Gastrocnemius medialis (tissue), 4 donors: ENCODE data around the gene DENND1A. TPM values are rescaled to one million over a fixed set of nuclear protein-coding genes. Genes with fewer than 3 reads are reported as not detected.

Experiments
- ATAC-seq, 2 donors: fragments of 150-250 bp; one replicate each; pipeline ENCODE4 v1.9.1; 2016
- DNase-seq, 2 donors: peaks; one replicate each; pipeline ENCODE4 v3.0.0-alpha.2; 2019
- H3K27ac ChIP-seq, 4 donors: fragments of 200-600 bp; sonication (generic); 1 replicate in 1 of 4; 2 replicates in 3 of 4; pipeline ENCODE4 v1.5.1; 2016 to 2018; ENCODE audit warnings: mild to moderate bottlenecking in 2 of 4, moderate library complexity in 1 of 4
- H3K27me3 ChIP-seq, 3 donors: fragments of 200-600 bp; sonication (generic) in 2 of 3; 1 replicate in 1 of 3; 2 replicates in 2 of 3; pipeline versions ENCODE4 v1.5.1 to v1.6.0; 2016 to 2019; ENCODE audit warnings: mild to moderate bottlenecking in 1 of 3, moderate library complexity in 1 of 3
- H3K36me3 ChIP-seq, 2 donors: fragments of 200-600 bp; sonication (generic) in 1 of 2; one replicate each; pipeline ENCODE4 v1.5.1; 2017 to 2018
- H3K4me1 ChIP-seq, 2 donors: fragments of 200-600 bp; sonication (generic) in 1 of 2; one replicate each; pipeline ENCODE4 v1.5.1; 2016 to 2017; ENCODE audit warnings: mild to moderate bottlenecking in 2 of 2
- H3K4me3 ChIP-seq, 4 donors: fragments of 200-600 bp; sonication (generic) in 3 of 4; 1 replicate in 1 of 4; 2 replicates in 3 of 4; pipeline ENCODE4 v1.5.1; 2016 to 2019; ENCODE audit warnings: mild to moderate bottlenecking in 2 of 4
- H3K9me3 ChIP-seq, 3 donors: fragments of 200-600 bp; sonication (generic) in 2 of 3; 1 replicate in 1 of 3; 2 replicates in 2 of 3; pipeline ENCODE4 v1.5.1; 2016 to 2019
- POLR2A ChIP-seq, 2 donors: fragments of 450-650 bp; IDR thresholded peaks; one replicate each; pipeline ENCODE4 v1.6.1; 2017; ENCODE audit warnings: antibody characterized with exemption in 2 of 2, mild to moderate bottlenecking in 2 of 2, moderate library complexity in 2 of 2
- in situ Hi-C, 4 donors: fragments of 200-750 bp; cut with MboI; loops; one replicate each; pipeline versions ENCODE4 v1.15.0 to v1.8.0; 2017; ENCODE audit warnings: low sequenced_read_pairs in 4 of 4
- intact Hi-C: fragments of 100-400 bp; cut with DNase I; formaldehyde crosslinking; loops from one replicate; pipeline ENCODE4 v1.15.1; 2023; ENCODE audit warnings: low total_unique reads
- total RNA-seq, 4 donors: library from RNA; depleted of rRNA; stranded (reverse); fragments of >200 nt; gene quantifications; one replicate each; pipeline versions ENCODE4 v1.1.0 to v1.2.3, GENCODE V29; 2016
- TF ChIP-seq, protein P1 (sequence below), 5 experiments: fragments of 450-650 bp in 3 of 5; fragments of 200-600 bp in 2 of 5; sonication (generic) in 2 of 5; IDR thresholded peaks in 4 of 5; conservative IDR thresholded peaks in 1 of 5; 1 replicate in 4 of 5; 2 replicates in 1 of 5; pipeline ENCODE4 v1.5.1; 2016 to 2019; ENCODE audit warnings: antibody characterized with exemption in 5 of 5, mild to moderate bottlenecking in 3 of 5, moderate library complexity in 3 of 5

Gene DENND1A
- total RNA-seq, 4 donors from 2014 or later, result 14.1 to 24.6 (median 16.4) TPM

DNA sequence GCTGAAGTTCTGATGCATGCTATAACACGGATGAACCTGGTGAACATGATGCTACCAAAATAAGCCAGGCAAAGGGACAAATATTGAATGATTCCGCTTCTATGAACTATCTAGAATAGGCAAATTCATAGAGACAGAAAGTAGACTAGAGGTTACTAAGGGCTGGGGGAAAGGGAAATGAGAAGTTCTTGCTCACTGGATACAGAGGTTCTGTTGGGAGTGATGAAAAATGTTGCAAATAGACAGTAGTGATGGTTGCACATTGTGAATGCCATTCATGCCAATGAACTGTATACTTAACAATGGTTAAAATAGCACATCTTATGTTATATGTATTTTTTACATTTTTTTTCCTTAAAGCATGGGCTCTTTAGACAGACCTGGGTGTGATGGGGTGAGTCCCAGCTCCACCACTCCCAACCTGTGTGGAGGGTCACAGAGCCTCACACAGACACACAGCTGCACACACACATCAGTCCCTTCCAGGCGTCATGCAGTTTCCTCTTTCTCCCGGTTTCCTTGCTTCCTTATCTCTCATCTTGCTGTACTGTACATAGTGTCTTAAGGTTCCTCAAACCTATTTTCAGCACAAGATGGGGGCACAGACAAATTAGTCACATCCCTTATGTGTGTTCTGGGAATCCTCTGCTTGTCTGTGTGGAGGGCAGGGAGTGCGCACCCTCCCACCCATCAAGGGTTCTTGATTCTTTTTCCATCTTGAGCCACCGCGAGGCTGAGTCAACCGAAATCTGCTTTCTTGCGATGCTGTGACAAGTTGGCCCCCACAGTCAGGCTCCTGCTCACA lies 381.0 kb downstream of the DENND1A start:
- TF ChIP-seq POLR2A (IDR thresholded peaks at IDR 0.05), result no peak
- ATAC-seq (no peak), DNase-seq (no peak)
- H3K9me3 ChIP-seq, result no peaks in the 10 kb centered on the region
- H3K27me3 ChIP-seq, result no peaks in the 10 kb centered on the region
- intact Hi-C loops (no loop called here), in situ Hi-C loops (loop anchor here in 2 of 4 donors (10.0 to 25.0 kb wide), 2 partner anchors 488 to 496 kb away; no protein-coding TSS in a partner anchor)
- H3K4me3 ChIP-seq, result no peak overlapping the region
- no peaks in the 10 kb centered on the region for H3K4me1 ChIP-seq
- H3K27ac ChIP-seq, result no peak overlapping the region
- H3K36me3 ChIP-seq, result no peaks in the 10 kb centered on the region

GRCh38 chr9:123544007-123544827 lies 385.7 kb downstream of the DENND1A start:
- Histone ChIP-seq H3K27me3 (no peaks in the 10 kb centered on the region), H3K27ac (no peak overlapping the region), H3K4me3 (no peak overlapping the region), H3K9me3 (no peaks in the 10 kb centered on the region), H3K4me1 (no peaks in the 10 kb centered on the region), H3K36me3 (no peaks in the 10 kb centered on the region)
- in situ Hi-C loops (loop anchor here in 3 of 4 donors (5.0 to 25.0 kb wide), 3 partner anchors 493 to 501 kb away; no protein-coding TSS in a partner anchor), intact Hi-C loops (loop anchor here (1.0 kb wide), 1 partner anchor 497 kb away; no protein-coding TSS in a partner anchor)
- ATAC-seq (no peak), DNase-seq (no peak)
- TF ChIP-seq POLR2A (IDR thresholded peaks at IDR 0.05), result no peak
- TF ChIP-seq, protein P1, sequence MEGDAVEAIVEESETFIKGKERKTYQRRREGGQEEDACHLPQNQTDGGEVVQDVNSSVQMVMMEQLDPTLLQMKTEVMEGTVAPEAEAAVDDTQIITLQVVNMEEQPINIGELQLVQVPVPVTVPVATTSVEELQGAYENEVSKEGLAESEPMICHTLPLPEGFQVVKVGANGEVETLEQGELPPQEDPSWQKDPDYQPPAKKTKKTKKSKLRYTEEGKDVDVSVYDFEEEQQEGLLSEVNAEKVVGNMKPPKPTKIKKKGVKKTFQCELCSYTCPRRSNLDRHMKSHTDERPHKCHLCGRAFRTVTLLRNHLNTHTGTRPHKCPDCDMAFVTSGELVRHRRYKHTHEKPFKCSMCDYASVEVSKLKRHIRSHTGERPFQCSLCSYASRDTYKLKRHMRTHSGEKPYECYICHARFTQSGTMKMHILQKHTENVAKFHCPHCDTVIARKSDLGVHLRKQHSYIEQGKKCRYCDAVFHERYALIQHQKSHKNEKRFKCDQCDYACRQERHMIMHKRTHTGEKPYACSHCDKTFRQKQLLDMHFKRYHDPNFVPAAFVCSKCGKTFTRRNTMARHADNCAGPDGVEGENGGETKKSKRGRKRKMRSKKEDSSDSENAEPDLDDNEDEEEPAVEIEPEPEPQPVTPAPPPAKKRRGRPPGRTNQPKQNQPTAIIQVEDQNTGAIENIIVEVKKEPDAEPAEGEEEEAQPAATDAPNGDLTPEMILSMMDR (IDR thresholded peaks at IDR 0.05 in 4 of 5, conservative IDR thresholded peaks at IDR 0.05 in 1 of 5), result peak; percentile 53 to 79 (median 70)

GRCh38 chr9:123543492-123543891 lies 386.4 kb downstream of the DENND1A start:
- Histone ChIP-seq H3K4me3 (no peak overlapping the region), H3K4me1 (no peaks in the 10 kb centered on the region), H3K9me3 (no peaks in the 10 kb centered on the region), H3K36me3 (no peaks in the 10 kb centered on the region), H3K27me3 (no peaks in the 10 kb centered on the region), H3K27ac (no peak overlapping the region)
- ATAC-seq (no peak), DNase-seq (no peak)
- TF ChIP-seq, protein P1 (IDR thresholded peaks at IDR 0.05 in 4 of 5, conservative IDR thresholded peaks at IDR 0.05 in 1 of 5), result no peak
- TF ChIP-seq POLR2A (IDR thresholded peaks at IDR 0.05), result no peak
- in situ Hi-C loops, result loop anchor here in 3 of 4 donors (5.0 to 25.0 kb wide), 3 partner anchors 494 to 501 kb away; no protein-coding TSS in a partner anchor
- intact Hi-C loops, result no loop called here

- ATAC-seq (no peak), DNase-seq (no peak)
- in situ Hi-C loops, result loop anchor here in 3 of 4 donors (5.0 to 25.0 kb wide), 3 partner anchors 495 to 502 kb away; no protein-coding TSS in a partner anchor
- H3K27ac ChIP-seq, result no peak overlapping the region
- no peaks in the 10 kb centered on the region for H3K4me1 ChIP-seq
- H3K4me3 ChIP-seq, result no peak overlapping the region
- intact Hi-C loops, result no loop called here
- TF ChIP-seq POLR2A (IDR thresholded peaks at IDR 0.05), result no peak
- H3K36me3 ChIP-seq, result no peaks in the 10 kb centered on the region
- H3K9me3 ChIP-seq, result no peaks in the 10 kb centered on the region
- no peaks in the 10 kb centered on the region for H3K27me3 ChIP-seq
These were observed 387.3 kb downstream of the DENND1A start for GRCh38 chr9:123542435-123543225.

- H3K4me1 ChIP-seq, result no peaks in the 10 kb centered on the region
- TF ChIP-seq POLR2A (IDR thresholded peaks at IDR 0.05), result no peak
- TF ChIP-seq, protein P1 (IDR thresholded peaks at IDR 0.05 in 4 of 5, conservative IDR thresholded peaks at IDR 0.05 in 1 of 5), result no peak
- in situ Hi-C loops, result loop anchor here in 3 of 4 donors (5.0 to 25.0 kb wide), 3 partner anchors 496 to 503 kb away; no protein-coding TSS in a partner anchor
- ATAC-seq (no peak), DNase-seq (no peak)
- H3K36me3 ChIP-seq, result no peaks in the 10 kb centered on the region
- no peaks in the 10 kb centered on the region for H3K27me3 ChIP-seq
- intact Hi-C loops, result no loop called here
- no peak overlapping the region for H3K27ac ChIP-seq
- no peaks in the 10 kb centered on the region for H3K9me3 ChIP-seq
- no peak overlapping the region for H3K4me3 ChIP-seq
These were observed 388.5 kb downstream of the DENND1A start for GRCh38 chr9:123541411-123541810.
